Measurements from ENCODE around the gene HLA-DRA.
"Not testable (repeated sequence)": the region's sequence is repeated elsewhere in the genome, so short reads cannot be mapped to it uniquely, and the experiment has no call there.

HLA-DRA gene

GRCh38 chr6:32431142-32431541 is 8.5 kb upstream of the HLA-DRA start:
- DNase-seq (ENCODE audit: low read depth): no peak

GRCh38 chr6:32432050-32432450 is 7.6 kb upstream of the HLA-DRA start:
- DNase-seq (ENCODE audit: low read depth): no peak

- DNase-seq (ENCODE audit: low read depth): not testable (repeated sequence)
Measured at GRCh38 chr6:32433950-32434349, 5.7 kb upstream of the HLA-DRA start.

- DNase-seq (ENCODE audit: low read depth): no peak
Measured at GRCh38 chr6:32436186-32436585, 3.5 kb upstream of the HLA-DRA start.

- no peak for DNase-seq (ENCODE audit: low read depth)
Measured at GRCh38 chr6:32436995-32437836, 2.5 kb upstream of the HLA-DRA start.

GRCh38 chr6:32439139-32439538 is 548 bp upstream of the HLA-DRA start:
- no peak for DNase-seq (ENCODE audit: low read depth)

GRCh38 chr6:32442243-32442667 is 2.6 kb downstream of the HLA-DRA start:
- DNase-seq (ENCODE audit: low read depth): no peak

- DNase-seq (ENCODE audit: low read depth): no peak
Measured at GRCh38 chr6:32442977-32443552, 3.4 kb downstream of the HLA-DRA start.

GRCh38 chr6:32444433-32444832 is 4.7 kb downstream of the HLA-DRA start:
- DNase-seq (ENCODE audit: low read depth): no peak

GRCh38 chr6:32445321-32445854 is 5.7 kb downstream of the HLA-DRA start:
- DNase-seq (ENCODE audit: low read depth): no peak

- no peak for DNase-seq (ENCODE audit: low read depth)
Measured at GRCh38 chr6:32447932-32448331, 8.2 kb downstream of the HLA-DRA start.

- no peak for DNase-seq (ENCODE audit: low read depth)
Measured at GRCh38 chr6:32449088-32449736, 9.5 kb downstream of the HLA-DRA start.

- DNase-seq (ENCODE audit: low read depth): no peak
Measured at GRCh38 chr6:32457054-32457453, 17.4 kb downstream of the HLA-DRA start.

- DNase-seq (ENCODE audit: low read depth): no peak
Measured at GRCh38 chr6:32459781-32460424, 20.2 kb downstream of the HLA-DRA start.

GRCh38 chr6:32460528-32460927 is 20.8 kb downstream of the HLA-DRA start:
- DNase-seq (ENCODE audit: low read depth): no peak

- DNase-seq (ENCODE audit: low read depth): no peak
Measured at GRCh38 chr6:32461493-32461892, 21.8 kb downstream of the HLA-DRA start.

- DNase-seq (ENCODE audit: low read depth): peak; percentile 11
Measured at GRCh38 chr6:32462609-32463008, 22.9 kb downstream of the HLA-DRA start.

GRCh38 chr6:32467743-32468503 is 28.2 kb downstream of the HLA-DRA start:
- not testable (repeated sequence) for DNase-seq (ENCODE audit: low read depth)

- no peak for DNase-seq (ENCODE audit: low read depth)
Measured at GRCh38 chr6:32472781-32473375, 33.2 kb downstream of the HLA-DRA start.

- DNase-seq (ENCODE audit: low read depth): not testable (repeated sequence)
Measured at GRCh38 chr6:32473376-32474348, 34.0 kb downstream of the HLA-DRA start.
